AG04449 (cell line): ENCODE results near the gene FIGN.

Experiments used
- CTCF ChIA-PET: fragments of 350-600 bp; formaldehyde crosslinking; extraction: SDS; loops from one replicate; lab custom pipeline; 2021; ENCODE audit warnings: antibody characterized with exemption; lab: Yijun Ruan, JAX
- POLR2A ChIA-PET: fragments of 400-600, 350-600 bp; formaldehyde crosslinking; extraction: SDS; loops from one replicate; lab custom pipeline; 2020; ENCODE audit warnings: antibody characterized with exemption, inconsistent platforms; lab: Yijun Ruan, JAX
- DNase-seq: peaks from one replicate; pipeline ENCODE4 v3.0.0-alpha.2; 2010; ENCODE audit warnings: low read depth, low spot score
- H3K4me3 ChIP-seq: 2 replicates; pipeline ENCODE4 v1.5.1; 2011; ENCODE audit warnings: low read depth, mild to moderate bottlenecking, control low read depth, low read length
- CTCF ChIP-seq: IDR thresholded peaks from one replicate; pipeline ENCODE4 v1.5.1; 2011; ENCODE audit warnings: mild to moderate bottlenecking, moderate library complexity, low read length, control low read depth, inconsistent platforms; ENCODE audit not compliant: insufficient read depth; ENCODE audit errors: missing control alignments

The FIGN gene

GRCh38 chr2:163733956-163734355 is 1.9 kb downstream of the FIGN start:
- POLR2A ChIA-PET: no interaction called here
- H3K4me3 ChIP-seq: peak overlapping the region; percentile 81
- no peak for TF ChIP-seq CTCF
- CTCF ChIA-PET: no interaction called here
- DNase-seq: no peak

- ChIA-PET CTCF (interaction anchor here (1.0 kb wide), 1 partner anchor 392 kb away, joined by 3 read pairs; no protein-coding TSS in a partner anchor), POLR2A (no interaction called here)
- DNase-seq: no peak
- TF ChIP-seq CTCF: no peak
- peak overlapping the region; percentile 81 for H3K4me3 ChIP-seq
These were observed 2.4 kb downstream of the FIGN start for GRCh38 chr2:163733301-163733938.

- H3K4me3 ChIP-seq: no peak overlapping the region
- ChIA-PET POLR2A (no interaction called here), CTCF (interaction anchor here (1.0 kb wide), 1 partner anchor 392 kb away, joined by 3 read pairs; no protein-coding TSS in a partner anchor)
- TF ChIP-seq CTCF: no peak
- no peak for DNase-seq
These were observed 3.1 kb downstream of the FIGN start for GRCh38 chr2:163732727-163733126.

- CTCF ChIA-PET: no interaction called here
- POLR2A ChIA-PET: no interaction called here
- no peak for DNase-seq
- no peak for TF ChIP-seq CTCF
- no peak overlapping the region for H3K4me3 ChIP-seq
These were observed 4.1 kb downstream of the FIGN start for GRCh38 chr2:163731735-163732134.

- no peak for DNase-seq
- H3K4me3 ChIP-seq: no peak overlapping the region
- no peak for TF ChIP-seq CTCF
- ChIA-PET POLR2A (no interaction called here), CTCF (no interaction called here)
These were observed 5.3 kb downstream of the FIGN start for GRCh38 chr2:163730556-163730955.

GRCh38 chr2:163729636-163730273 is 6.1 kb downstream of the FIGN start:
- DNase-seq: no peak
- CTCF ChIA-PET: no interaction called here

More at GRCh38 chr2:163729636-163730273, 6.1 kb downstream of the FIGN start:
- no peak for TF ChIP-seq CTCF
- POLR2A ChIA-PET: no interaction called here
- no peak overlapping the region for H3K4me3 ChIP-seq
